Prostate gland (tissue), 2 donors: ENCODE data around the gene CHCHD3.

Experiments
- CTCF ChIP-seq, 4 experiments: fragments of 200-600 bp in 2 of 4; fragments of 450-650 bp in 2 of 4; sonication (generic) in 2 of 4; IDR thresholded peaks; 1 replicate in 3 of 4; 2 replicates in 1 of 4; pipeline ENCODE4 v1.5.1; 2016 to 2019; ENCODE audit warnings: antibody characterized with exemption in 4 of 4, mild to moderate bottlenecking in 2 of 4, moderate library complexity in 2 of 4
- POLR2A ChIP-seq: fragments of 450-650 bp; IDR thresholded peaks from one replicate; pipeline ENCODE4 v1.6.1; 2016; ENCODE audit warnings: antibody characterized with exemption, mild to moderate bottlenecking
- POLR2AphosphoS5 ChIP-seq: sonication (generic); formaldehyde crosslinking; IDR thresholded peaks from one replicate; pipeline ENCODE4 v1.6.1; 2017; ENCODE audit warnings: antibody characterized with exemption

- TF ChIP-seq CTCF (IDR thresholded peaks at IDR 0.05) (no peak), POLR2A (no peak), POLR2AphosphoS5 (no peak)
Measured at GRCh38 chr7:133059263-133059662, 22.6 kb downstream of the CHCHD3 start.
